SU-DHL-6 (cell line): ENCODE results near the gene CD6.
A peak's percentile ranks its signal among the peaks of the same experiment; 100 is the strongest.

Experiments
- H2AFZ ChIP-seq: fragments of 200-600 bp; sonication (generic); 2 replicates; pipeline ENCODE4 v1.6.1; 2014; ENCODE audit warnings: low read depth, mild to moderate bottlenecking, moderate library complexity, mixed read lengths, antibody characterized with exemption, low read length; ENCODE audit not compliant: severe bottlenecking
- H3F3A ChIP-seq: fragments of 200-600 bp; shearing (Covaris generic); 2 replicates; pipeline ENCODE4 v1.6.0; 2016; ENCODE audit warnings: antibody characterized with exemption, mild to moderate bottlenecking; ENCODE audit not compliant: insufficient read depth
- H3K27ac ChIP-seq: fragments of 200-600 bp; sonication (generic); 2 replicates; pipeline ENCODE4 v1.5.1; 2016; ENCODE audit warnings: low read depth, mild to moderate bottlenecking, low read length, moderate library complexity, mixed read lengths
- H3K27me3 ChIP-seq: fragments of 200-600 bp; sonication (generic), shearing (Covaris generic); 2 replicates; pipeline ENCODE4 v1.6.0; 2014; ENCODE audit warnings: mild to moderate bottlenecking, low read length
- H3K36me3 ChIP-seq: fragments of 200-600 bp; sonication (generic); 2 replicates; pipeline ENCODE4 v1.6.1; 2014; ENCODE audit warnings: mild to moderate bottlenecking, low read length, mixed read lengths
- H3K4me2 ChIP-seq: fragments of 300-600, 200-600 bp; shearing (Covaris generic), sonication (generic); 2 replicates; pipeline ENCODE4 v1.6.0; 2014; ENCODE audit warnings: low read length, low read depth, mild to moderate bottlenecking; ENCODE audit not compliant: poor library complexity, severe bottlenecking
- H3K4me3 ChIP-seq: fragments of 200-600 bp; sonication (generic); 2 replicates; pipeline ENCODE4 v1.5.1; 2014; ENCODE audit warnings: antibody characterized with exemption, low read length, mild to moderate bottlenecking, mixed read lengths; ENCODE audit not compliant: insufficient read depth, poor library complexity, severe bottlenecking
- H3K79me2 ChIP-seq: fragments of 200-600 bp; sonication (generic); 2 replicates; pipeline ENCODE4 v1.6.1; 2014; ENCODE audit warnings: mild to moderate bottlenecking, low read length, moderate library complexity; ENCODE audit not compliant: insufficient read depth
- H3K9ac ChIP-seq: fragments of 200-600 bp; sonication (generic); 2 replicates; pipeline ENCODE4 v1.7.0; 2014; ENCODE audit warnings: mild to moderate bottlenecking, low read length
- H3K9me2 ChIP-seq: fragments of 200-600 bp; sonication (generic); replicated peaks from 2 replicates; pipeline ENCODE4 v1.6.1; 2014; ENCODE audit warnings: low read length; ENCODE audit not compliant: insufficient read depth
- H3K9me3 ChIP-seq: fragments of 200-600 bp; sonication (generic); 2 replicates; pipeline ENCODE4 v1.6.1; 2014; ENCODE audit warnings: low read length, mixed read lengths; ENCODE audit not compliant: insufficient read depth
- H4K20me1 ChIP-seq: fragments of 200-600 bp; sonication (generic); 2 replicates; pipeline ENCODE4 v1.6.1; 2014; ENCODE audit warnings: low read depth, mild to moderate bottlenecking, antibody characterized with exemption, low read length, moderate library complexity, mixed read lengths
- CTCF ChIP-seq: fragments of 200-600 bp; sonication (generic); IDR thresholded peaks from one replicate; pipeline ENCODE4 v1.5.1; 2017; ENCODE audit warnings: antibody characterized with exemption, mild to moderate bottlenecking, low read length, moderate library complexity; ENCODE audit not compliant: insufficient read depth, poor library complexity, severe bottlenecking
- EZH2phosphoT487 ChIP-seq: fragments of 200-600 bp; sonication (generic), shearing (Covaris generic); conservative IDR thresholded peaks from 2 replicates; pipeline ENCODE4 v1.6.1; 2018; ENCODE audit warnings: mild to moderate bottlenecking, antibody characterized with exemption, low read length, moderate library complexity, mixed read lengths

The CD6 gene

DNA sequence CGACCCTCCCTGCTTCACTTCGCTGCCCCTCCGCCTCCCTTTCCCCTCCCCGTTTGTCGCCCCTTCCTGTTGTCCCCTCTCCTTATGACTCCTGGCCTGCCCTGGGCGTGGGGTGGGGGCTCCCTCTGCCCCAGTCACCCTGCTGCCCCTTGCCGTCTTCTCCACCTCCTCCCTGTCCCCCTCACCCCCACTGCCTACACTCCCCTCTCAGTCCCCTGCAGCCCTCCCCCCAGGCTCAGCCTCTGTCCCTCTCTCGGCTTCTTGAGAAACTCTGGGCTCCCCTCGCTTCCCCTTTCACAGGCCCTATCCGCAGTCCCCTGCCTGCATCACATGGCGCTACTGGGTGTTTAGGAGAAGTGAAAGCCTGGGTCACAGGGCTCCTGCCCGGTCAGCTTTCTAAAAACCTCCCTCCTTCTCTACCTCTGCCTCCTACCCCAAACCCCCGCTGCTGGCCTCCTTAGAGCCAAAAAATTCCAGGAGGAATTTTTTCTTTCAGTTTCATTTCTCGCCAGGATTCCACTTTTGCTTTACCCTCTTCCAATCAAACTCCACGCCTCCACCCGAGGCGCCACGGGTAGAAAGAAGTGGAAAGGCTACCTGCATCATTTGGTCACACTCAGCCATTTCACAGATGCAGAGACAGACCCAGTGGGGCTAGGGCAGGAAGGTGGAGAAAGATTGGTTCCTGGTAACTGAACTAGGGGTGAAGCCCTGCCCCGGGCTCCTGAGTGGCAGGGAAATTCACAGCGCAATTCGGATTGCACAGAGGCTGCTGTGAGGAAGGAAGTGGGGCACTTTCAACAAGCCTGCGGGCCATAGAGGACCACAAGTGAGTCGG lies 19.4 kb upstream of the CD6 start, which contains the start of gene SLC15A3:
Gene SLC15A3, minus strand, starts transcription at position 273 of the 838 bp plus-strand sequence. CDS start 625 bp downstream, outside the sequence.
- Histone ChIP-seq H3F3A (no peaks in the 10 kb centered on the region; the same call in 1 of the 2 replicates), H3K27ac (no peak within 1 kb of the TSS), H2AFZ (peak within 1 kb of the TSS; percentile 48), H3K4me2 (peak within 1 kb of the TSS; percentile 44), H3K9me2 (no peaks in the 10 kb centered on the region), H3K36me3 (no peaks in the 10 kb centered on the region), H3K9me3 (no peaks in the 10 kb centered on the region), H4K20me1 (no peaks in the 10 kb centered on the region), H3K9ac (peak within 1 kb of the TSS; percentile 36; the same call in 1 of the 2 replicates), H3K79me2 (no peaks in the 10 kb centered on the region), H3K4me3 (peak within 1 kb of the TSS; percentile 13), H3K27me3 (no peaks in the 10 kb centered on the region)
- TF ChIP-seq EZH2phosphoT487 (no peak), CTCF (no peak)

DNA sequence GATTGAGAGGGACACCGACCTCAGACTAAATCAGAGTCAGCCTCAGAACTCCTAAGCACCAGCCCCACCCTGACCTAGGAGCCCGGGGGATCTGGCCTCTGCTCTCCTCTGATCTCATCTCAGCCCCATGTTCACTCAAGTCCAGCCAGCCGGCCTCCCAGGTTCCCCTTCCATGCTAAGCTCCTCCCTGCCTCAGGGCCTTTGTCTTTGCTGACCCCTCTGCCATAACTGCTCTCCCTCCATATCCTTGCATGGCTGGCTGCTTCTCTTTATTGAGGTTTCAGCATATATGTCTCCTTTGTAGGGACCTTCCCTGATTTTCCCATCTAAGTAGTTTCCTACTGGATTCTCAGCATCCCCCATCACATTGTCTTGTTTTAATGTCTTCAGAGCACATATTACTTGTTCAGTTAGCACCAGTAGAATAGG lies 18.7 kb upstream of the CD6 start:
- no peak overlapping the region for H2AFZ ChIP-seq
- no peaks in the 10 kb centered on the region for H3K27me3 ChIP-seq
- H3F3A ChIP-seq = no peaks in the 10 kb centered on the region; the same call in 1 of the 2 replicates
- no peak overlapping the region for H3K4me2 ChIP-seq
- no peaks in the 10 kb centered on the region for H4K20me1 ChIP-seq
- H3K4me3 ChIP-seq = no peak overlapping the region
- no peaks in the 10 kb centered on the region for H3K9me3 ChIP-seq
- no peaks in the 10 kb centered on the region for H3K79me2 ChIP-seq
- H3K36me3 ChIP-seq = no peaks in the 10 kb centered on the region
- H3K27ac ChIP-seq = no peak overlapping the region
- H3K9ac ChIP-seq = 0 out of 2 replicates have a peak overlapping the region, but pooled peaks have one; percentile 9
- H3K9me2 ChIP-seq = no peaks in the 10 kb centered on the region
- TF ChIP-seq CTCF (no peak), EZH2phosphoT487 (no peak)

- H3K79me2 ChIP-seq = no peaks in the 10 kb centered on the region
- no peaks in the 10 kb centered on the region; the same call in 1 of the 2 replicates for H3F3A ChIP-seq
- no peak overlapping the region for H3K4me3 ChIP-seq
- no peak overlapping the region for H2AFZ ChIP-seq
- no peak overlapping the region for H3K9ac ChIP-seq
- no peaks in the 10 kb centered on the region for H3K9me2 ChIP-seq
- no peak overlapping the region for H3K27ac ChIP-seq
- H3K4me2 ChIP-seq = no peak overlapping the region
- H3K36me3 ChIP-seq = no peaks in the 10 kb centered on the region
- H3K9me3 ChIP-seq = no peaks in the 10 kb centered on the region
- H3K27me3 ChIP-seq = no peaks in the 10 kb centered on the region
- H4K20me1 ChIP-seq = no peaks in the 10 kb centered on the region
- TF ChIP-seq CTCF (no peak), EZH2phosphoT487 (no peak)
Measured at GRCh38 chr11:60953781-60954180, 17.7 kb upstream of the CD6 start.
